C4-2B (cell line): Measurements from ENCODE around the gene FOXF1.

Experiments used
- CTCF ChIP-seq: fragments of 450-650 bp; conservative IDR thresholded peaks from 2 replicates; pipeline ENCODE4 v1.5.1; 2017; ENCODE audit warnings: mild to moderate bottlenecking
- ZFX ChIP-seq: fragments of 450-650 bp; IDR thresholded peaks from 2 replicates; pipeline ENCODE4 v1.6.1; 2017

- TF ChIP-seq CTCF (no peak), ZFX (no peak)
These were observed 1.2 kb upstream of the FOXF1 start for GRCh38 chr16:86508947-86509758.
